HT1080 (cell line): Measurements from ENCODE around the gene ZNF839. TPM values are rescaled to one million over a fixed set of nuclear protein-coding genes. Genes with fewer than 3 reads are reported as not detected.
A peak's percentile ranks its signal among the peaks of the same experiment; 100 is the strongest.

Source experiments
- DNase-seq: peaks from one replicate; pipeline ENCODE4 v3.0.0-alpha.2; 2015; ENCODE audit warnings: low read depth
- total RNA-seq: library from RNA; depleted of rRNA; stranded (reverse); fragments of >200 nt; shearing (Covaris generic); gene quantifications from 2 replicates; pipeline ENCODE4 v1.2.3, GENCODE V29; 2014; rRNA removed

ZNF839 gene
- total RNA-seq, 1 experiment from 2014 or later, result 8.0 TPM

GRCh38 chr14:102378830-102379229 is 59.3 kb downstream of the ZNF839 start:
- DNase-seq, result no peak

GRCh38 chr14:102387086-102387485 is 67.5 kb downstream of the ZNF839 start:
- no peak for DNase-seq

GRCh38 chr14:102389246-102389645 is 69.7 kb downstream of the ZNF839 start:
- DNase-seq, result no peak

- peak; percentile 10 for DNase-seq
These were observed 70.7 kb downstream of the ZNF839 start for GRCh38 chr14:102390064-102390855.

Other genes with a start within 250 kb of the ZNF839 start
- gene HSP90AA1, start 232.7 kb upstream of the ZNF839 start, total RNA-seq, result 341 and 404 TPM in 2 replicates
- 18.7 and 21.6 TPM in 2 replicates for gene WDR20, start 179.8 kb upstream of the ZNF839 start, total RNA-seq
- 34.5 and 36.6 TPM in 2 replicates for gene MOK, start 14.6 kb upstream of the ZNF839 start, total RNA-seq
- 94.3 and 105 TPM in 2 replicates for gene CINP, start 43.1 kb downstream of the ZNF839 start, total RNA-seq
- gene TECPR2, start 43.2 kb downstream of the ZNF839 start, total RNA-seq, result 9.0 and 9.1 TPM in 2 replicates
- 13.0 and 15.0 TPM in 2 replicates for gene ANKRD9, start 190.0 kb downstream of the ZNF839 start, total RNA-seq